ACC112 (cell line): Measurements from ENCODE around the gene SOCS2.

Source experiments
- H2AFZ ChIP-seq: fragments of 200-600 bp; sonication (generic); one replicate; pipeline ENCODE4 v1.6.0; 2017; ENCODE audit warnings: antibody characterized with exemption, low read length; ENCODE audit not compliant: unreplicated experiment
- H3K27ac ChIP-seq: fragments of 200-600 bp; sonication (generic); 2 replicates; pipeline ENCODE4 v1.5.1; 2014; ENCODE audit warnings: low read depth, mild to moderate bottlenecking, antibody characterized with exemption, low read length, moderate library complexity
- H3K27me3 ChIP-seq: fragments of 200-600 bp; sonication (generic); 2 replicates; pipeline ENCODE4 v1.6.1; 2014; ENCODE audit warnings: mild to moderate bottlenecking, antibody characterized with exemption, low read length, moderate library complexity, mixed read lengths; ENCODE audit not compliant: insufficient read depth
- H3K36me3 ChIP-seq: fragments of 200-600 bp; sonication (generic); 2 replicates; pipeline ENCODE4 v1.6.1; 2016; ENCODE audit warnings: mild to moderate bottlenecking, antibody characterized with exemption, low read length, moderate library complexity, mixed read lengths; ENCODE audit not compliant: insufficient read depth
- H3K4me1 ChIP-seq: fragments of 200-600 bp; sonication (generic); one replicate; pipeline ENCODE4 v1.6.1; 2016; ENCODE audit warnings: low read length, mixed read lengths; ENCODE audit not compliant: insufficient read depth, unreplicated experiment, control insufficient read depth
- H3K4me3 ChIP-seq: fragments of 200-600 bp; sonication (generic); 2 replicates; pipeline ENCODE4 v1.5.1; 2014; ENCODE audit warnings: mild to moderate bottlenecking, low read depth, low read length
- H3K79me2 ChIP-seq: fragments of 200-600 bp; sonication (generic); one replicate; pipeline ENCODE4 v1.6.0; 2016; ENCODE audit warnings: low read length; ENCODE audit not compliant: control insufficient read depth, unreplicated experiment, insufficient read depth

SOCS2 gene, protein sequence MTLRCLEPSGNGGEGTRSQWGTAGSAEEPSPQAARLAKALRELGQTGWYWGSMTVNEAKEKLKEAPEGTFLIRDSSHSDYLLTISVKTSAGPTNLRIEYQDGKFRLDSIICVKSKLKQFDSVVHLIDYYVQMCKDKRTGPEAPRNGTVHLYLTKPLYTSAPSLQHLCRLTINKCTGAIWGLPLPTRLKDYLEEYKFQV

DNA sequence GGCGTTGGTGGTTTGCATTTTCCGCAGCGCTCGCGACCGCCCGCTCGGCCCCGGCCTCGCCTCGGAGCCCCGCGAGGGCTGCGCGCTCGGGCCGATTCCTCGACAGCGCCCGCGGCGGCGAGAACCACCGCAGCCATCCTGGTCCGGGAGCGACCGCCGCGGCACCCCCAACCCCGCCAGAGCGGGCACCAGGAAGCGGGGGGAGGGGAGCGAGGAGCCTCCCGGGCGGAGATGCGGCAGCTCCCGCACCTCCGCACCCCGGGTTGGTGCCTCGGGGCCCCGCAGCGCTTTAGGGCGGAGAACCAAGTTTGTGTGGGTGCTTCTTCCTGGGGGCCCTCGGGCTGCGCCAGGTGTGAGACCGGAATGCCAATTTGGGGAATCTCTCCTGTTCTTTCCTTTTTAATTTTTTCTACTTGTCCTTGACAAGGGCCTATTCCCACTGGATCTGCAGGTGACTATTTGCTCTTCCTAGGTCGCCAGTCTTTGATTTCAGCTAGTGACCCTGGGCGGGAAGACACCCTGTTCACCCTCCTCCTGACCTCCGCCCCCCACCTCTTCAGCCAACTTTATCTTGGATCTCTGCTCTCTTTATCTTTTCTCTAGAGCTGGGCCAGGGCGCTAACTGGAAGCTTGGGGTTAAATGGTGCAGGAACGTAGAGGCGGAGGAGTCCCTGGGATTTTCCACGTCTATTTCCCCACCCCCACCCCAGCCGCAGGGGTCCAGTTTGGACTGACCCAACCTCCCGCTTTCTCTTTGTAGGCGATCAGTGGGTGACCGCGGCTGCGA lies at the start of gene SOCS2:
Gene SOCS2, plus strand, starts transcription at position 751 of the 787 bp plus-strand sequence. CDS start 223 bp downstream, outside the sequence.
- no peaks in the 10 kb centered on the region for H3K27me3 ChIP-seq

DNA sequence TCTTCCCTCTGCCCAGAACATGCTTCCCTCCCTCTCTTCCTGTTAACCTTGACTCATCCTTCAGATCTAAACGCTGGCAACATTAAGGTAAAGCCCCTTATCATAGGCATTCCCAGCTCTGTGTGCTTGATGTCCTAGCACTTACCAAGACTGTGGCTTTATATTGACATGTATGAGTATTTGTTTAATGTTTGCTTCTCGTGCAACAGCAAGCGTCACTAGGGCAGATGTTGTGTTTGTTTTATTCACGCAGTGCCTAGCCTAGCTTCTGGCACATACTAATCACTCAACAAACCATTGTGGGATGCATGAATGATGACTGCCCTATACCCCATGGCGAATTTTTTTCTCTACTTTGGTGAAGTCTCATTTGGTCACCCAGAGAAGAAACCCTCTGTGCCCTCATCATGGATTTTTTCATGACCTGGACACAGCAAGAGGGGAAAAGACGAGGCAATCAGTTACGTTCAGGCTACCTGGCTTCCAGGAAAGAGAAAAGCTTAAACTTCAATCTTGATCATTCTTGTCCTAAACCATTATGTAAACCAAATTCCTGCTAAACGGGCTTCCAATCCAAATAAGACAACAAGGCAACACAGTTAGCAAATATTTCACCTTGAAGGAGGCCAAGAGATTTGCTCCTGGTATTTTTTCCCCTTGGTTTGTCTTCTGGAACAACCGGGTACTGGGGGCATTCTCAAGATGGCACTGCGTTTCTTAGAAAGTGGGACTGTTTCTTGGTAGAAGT lies 47.9 kb upstream of the SOCS2 start:
- Histone ChIP-seq H3K27ac (no peak overlapping the region), H3K4me3 (no peak overlapping the region), H3K4me1 (peaks cover 9% of the 10 kb centered on the region), H3K79me2 (no peaks in the 10 kb centered on the region), H3K27me3 (no peaks in the 10 kb centered on the region), H2AFZ (no peak overlapping the region), H3K36me3 (no peaks in the 10 kb centered on the region)

More for the DNA sequence above, at the start of gene SOCS2:
- Histone ChIP-seq H3K4me3 (peak within 1 kb of the TSS; percentile 90), H2AFZ (peak within 1 kb of the TSS; percentile 80), H3K79me2 (no peaks in the 10 kb centered on the region), H3K27ac (no peak within 1 kb of the TSS), H3K36me3 (no peaks in the 10 kb centered on the region), H3K4me1 (no peaks in the 10 kb centered on the region)

DNA sequence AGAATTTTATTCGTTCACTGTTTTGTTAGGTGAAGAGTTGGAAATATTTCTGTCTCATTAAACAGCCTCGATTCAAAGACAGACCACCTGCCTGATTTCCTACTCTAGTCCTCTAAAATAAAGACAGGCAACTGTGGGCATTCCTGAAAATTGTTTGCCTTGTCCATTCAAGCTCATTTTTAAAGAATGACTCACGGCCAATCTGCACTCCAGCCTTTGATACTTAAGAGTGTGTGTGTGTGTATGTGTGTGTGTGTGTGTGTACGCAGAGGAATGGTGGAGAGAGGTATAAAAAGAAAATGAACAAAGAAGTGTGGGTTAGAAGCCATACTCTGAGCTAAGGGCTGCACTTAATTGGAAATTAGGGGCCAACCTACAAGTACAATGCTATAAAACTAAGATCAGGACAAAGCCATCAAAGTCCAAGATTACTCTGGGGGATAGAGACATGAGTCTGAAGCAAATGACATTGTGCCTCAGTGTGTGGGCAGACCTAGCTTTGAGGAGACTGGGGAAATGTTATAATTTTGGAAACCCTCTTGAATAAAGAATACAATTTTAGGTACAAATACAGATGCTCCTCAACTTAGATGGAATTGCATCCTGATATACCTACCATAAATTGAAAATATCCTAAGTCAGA lies 45.6 kb upstream of the SOCS2 start:
- H3K4me3 ChIP-seq: no peak overlapping the region
- no peaks in the 10 kb centered on the region for H3K27me3 ChIP-seq
- H2AFZ ChIP-seq: no peak overlapping the region
- H3K4me1 ChIP-seq: peaks cover 9% of the 10 kb centered on the region
- no peak overlapping the region for H3K27ac ChIP-seq
- no peaks in the 10 kb centered on the region for H3K79me2 ChIP-seq
- H3K36me3 ChIP-seq: no peaks in the 10 kb centered on the region

DNA sequence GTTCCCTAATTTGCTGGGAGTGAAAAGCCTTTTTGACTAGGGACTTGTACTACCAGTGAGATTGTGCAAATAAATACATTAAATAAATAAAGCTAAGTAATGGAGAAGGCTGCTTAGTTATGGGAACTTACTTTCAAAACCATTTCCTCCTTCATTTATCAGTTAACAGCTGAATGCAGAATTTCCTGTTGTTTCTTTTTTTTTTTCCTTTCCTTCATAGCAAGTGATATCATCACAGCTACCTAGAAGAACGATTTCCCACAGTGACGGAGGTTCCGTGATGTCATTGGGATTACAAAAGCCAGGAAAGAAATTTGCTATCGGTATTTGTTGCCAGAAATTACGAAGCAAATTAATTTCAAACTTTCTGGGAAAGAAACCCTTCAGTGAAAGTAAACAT lies 42.1 kb upstream of the SOCS2 start:
- H2AFZ ChIP-seq: no peak overlapping the region
- no peak overlapping the region for H3K4me3 ChIP-seq
- H3K79me2 ChIP-seq: no peaks in the 10 kb centered on the region
- H3K27me3 ChIP-seq: no peaks in the 10 kb centered on the region
- H3K4me1 ChIP-seq: peaks cover 9% of the 10 kb centered on the region
- H3K36me3 ChIP-seq: no peaks in the 10 kb centered on the region
- no peak overlapping the region for H3K27ac ChIP-seq

DNA sequence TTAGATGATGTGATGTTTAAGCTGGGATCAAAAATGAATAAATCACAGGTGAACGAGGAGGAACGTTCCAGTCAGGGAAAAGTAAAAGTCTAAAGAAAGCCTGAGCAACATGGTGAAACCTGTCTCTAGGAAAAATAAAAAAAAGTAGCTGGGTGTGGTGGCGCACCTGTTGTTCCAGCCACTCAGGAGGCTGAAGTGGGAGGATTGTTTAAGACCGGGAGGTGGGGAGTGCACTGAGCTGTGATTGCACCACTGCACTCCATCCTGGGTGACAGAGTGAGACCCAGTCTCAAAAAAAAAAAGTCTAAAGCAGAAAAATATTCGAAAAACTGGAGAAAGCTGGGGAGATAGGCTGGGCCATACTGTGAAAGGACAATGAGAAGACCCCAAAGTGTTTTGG lies 39.2 kb upstream of the SOCS2 start:
- H3K27me3 ChIP-seq: no peaks in the 10 kb centered on the region
- no peak overlapping the region for H3K4me3 ChIP-seq
- no peaks in the 10 kb centered on the region for H3K36me3 ChIP-seq
- H3K79me2 ChIP-seq: no peaks in the 10 kb centered on the region
- H2AFZ ChIP-seq: no peak overlapping the region
- H3K4me1 ChIP-seq: no peaks in the 10 kb centered on the region
- no peak overlapping the region for H3K27ac ChIP-seq

DNA sequence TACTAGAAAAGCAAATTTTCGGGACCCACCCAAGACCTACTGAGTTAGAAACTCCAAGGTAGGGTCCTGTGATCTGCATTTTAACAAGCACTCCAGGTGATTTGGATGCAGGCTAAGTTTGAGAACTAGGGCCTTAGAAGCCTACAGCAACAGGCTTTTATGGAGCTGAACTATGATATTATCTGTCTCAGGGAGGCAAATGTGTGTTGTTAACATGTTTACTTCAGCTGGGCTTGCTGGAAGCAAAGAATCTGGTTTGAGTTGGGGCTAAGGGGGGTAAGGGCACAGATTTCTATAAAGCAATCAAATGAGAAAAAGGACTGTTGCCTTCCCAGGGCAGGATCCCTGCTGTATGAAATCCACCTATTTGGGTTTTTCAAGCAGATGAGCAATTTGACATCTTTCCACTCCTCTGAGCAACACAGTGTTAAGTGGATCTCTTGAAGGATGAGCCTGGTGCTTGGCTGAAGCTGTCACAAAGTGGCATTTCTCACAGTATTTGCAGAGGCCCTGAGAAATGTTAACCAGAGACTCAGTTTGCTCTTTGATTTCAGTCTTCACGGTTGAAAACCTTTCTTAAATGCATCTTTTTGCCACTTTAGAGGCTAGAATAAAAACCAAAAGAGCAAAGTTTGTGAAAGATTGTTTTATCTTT lies 36.2 kb upstream of the SOCS2 start:
- H3K4me3 ChIP-seq: no peak overlapping the region
- no peaks in the 10 kb centered on the region for H3K36me3 ChIP-seq
- no peaks in the 10 kb centered on the region for H3K79me2 ChIP-seq
- no peaks in the 10 kb centered on the region for H3K4me1 ChIP-seq
- no peaks in the 10 kb centered on the region for H3K27me3 ChIP-seq
- H3K27ac ChIP-seq: no peak overlapping the region
- no peak overlapping the region for H2AFZ ChIP-seq

DNA sequence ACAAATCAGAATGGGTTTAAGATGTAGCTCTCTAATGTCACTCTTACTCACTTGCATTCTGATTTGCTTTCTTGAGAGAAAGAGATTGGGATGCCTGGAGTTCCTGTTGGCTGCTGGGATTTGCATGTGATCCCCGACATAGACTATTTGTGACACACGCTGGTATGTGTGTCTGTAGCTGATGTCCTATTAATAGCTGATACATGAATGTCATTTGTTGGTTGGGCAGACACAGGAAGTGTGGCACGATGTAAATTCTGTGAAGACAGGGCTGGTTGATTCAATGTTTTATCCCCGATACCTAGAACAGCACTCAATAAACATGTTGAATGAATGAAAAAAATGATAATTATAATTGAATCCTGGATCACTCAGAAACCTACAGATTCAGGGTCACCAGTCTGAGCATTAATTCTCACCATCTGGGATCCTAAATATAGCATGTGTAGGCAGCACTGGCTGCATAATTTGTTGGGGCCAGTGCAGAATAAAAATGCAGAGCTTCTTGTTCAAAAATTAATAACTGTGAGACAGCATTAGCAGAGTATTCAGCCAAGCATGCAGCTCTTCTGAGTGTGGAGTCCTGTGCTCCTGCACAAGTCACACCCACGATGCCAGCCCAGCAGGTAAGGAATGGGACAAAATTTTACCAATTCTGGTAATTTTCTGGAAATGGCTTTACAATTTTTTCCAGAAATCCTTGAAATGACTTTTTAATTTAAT lies 35.5 kb upstream of the SOCS2 start:
- no peak overlapping the region for H3K4me3 ChIP-seq
- no peaks in the 10 kb centered on the region for H3K36me3 ChIP-seq
- no peak overlapping the region for H2AFZ ChIP-seq
- H3K27me3 ChIP-seq: no peaks in the 10 kb centered on the region
- H3K4me1 ChIP-seq: no peaks in the 10 kb centered on the region
- no peak overlapping the region for H3K27ac ChIP-seq
- H3K79me2 ChIP-seq: no peaks in the 10 kb centered on the region

DNA sequence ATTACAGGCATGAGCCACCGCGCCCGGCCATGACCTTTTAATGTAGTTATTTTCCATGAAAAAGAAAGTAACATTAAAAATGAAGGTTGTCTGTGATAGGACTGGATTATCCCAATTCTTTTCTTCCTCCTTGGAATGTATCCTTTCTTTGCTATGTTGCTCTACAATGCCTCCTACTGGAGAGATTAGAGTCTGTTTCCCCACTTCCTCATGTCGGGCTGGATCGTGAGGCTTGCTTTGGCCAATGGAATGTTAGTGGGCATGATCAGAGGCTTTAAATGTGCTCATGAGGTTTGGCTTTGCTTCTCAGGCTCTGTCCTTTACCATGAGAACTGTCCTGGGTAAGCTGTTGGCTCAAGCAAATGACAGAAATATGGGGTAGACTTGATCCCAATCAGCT lies 34.7 kb upstream of the SOCS2 start:
- Histone ChIP-seq H3K79me2 (no peaks in the 10 kb centered on the region), H2AFZ (no peak overlapping the region), H3K36me3 (no peaks in the 10 kb centered on the region), H3K4me3 (no peak overlapping the region), H3K27ac (no peak overlapping the region), H3K4me1 (no peaks in the 10 kb centered on the region), H3K27me3 (no peaks in the 10 kb centered on the region)

DNA sequence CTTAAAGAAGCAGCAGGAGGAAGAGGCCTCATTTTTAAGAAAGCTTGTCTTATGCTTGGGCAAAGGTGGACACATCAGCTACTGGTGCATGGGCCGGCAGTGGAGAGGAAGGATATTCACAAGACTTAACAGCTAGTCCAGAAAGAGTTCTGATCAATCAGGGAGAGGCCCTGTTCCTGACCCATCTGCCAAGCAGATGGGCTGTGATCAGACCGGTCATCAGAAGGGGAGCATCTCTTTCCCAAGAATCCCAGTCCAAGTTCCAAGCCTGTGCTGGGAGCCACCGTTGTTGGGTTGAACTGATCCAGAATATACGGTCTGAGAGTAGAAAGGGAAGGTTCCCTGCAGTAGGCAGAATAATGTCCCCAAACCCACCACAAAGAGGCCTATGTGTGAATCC lies 32.7 kb upstream of the SOCS2 start:
- H3K36me3 ChIP-seq: no peaks in the 10 kb centered on the region
- H3K27ac ChIP-seq: no peak overlapping the region
- no peak overlapping the region for H2AFZ ChIP-seq
- H3K4me3 ChIP-seq: no peak overlapping the region
- no peaks in the 10 kb centered on the region for H3K79me2 ChIP-seq
- H3K27me3 ChIP-seq: no peaks in the 10 kb centered on the region
- no peaks in the 10 kb centered on the region for H3K4me1 ChIP-seq

DNA sequence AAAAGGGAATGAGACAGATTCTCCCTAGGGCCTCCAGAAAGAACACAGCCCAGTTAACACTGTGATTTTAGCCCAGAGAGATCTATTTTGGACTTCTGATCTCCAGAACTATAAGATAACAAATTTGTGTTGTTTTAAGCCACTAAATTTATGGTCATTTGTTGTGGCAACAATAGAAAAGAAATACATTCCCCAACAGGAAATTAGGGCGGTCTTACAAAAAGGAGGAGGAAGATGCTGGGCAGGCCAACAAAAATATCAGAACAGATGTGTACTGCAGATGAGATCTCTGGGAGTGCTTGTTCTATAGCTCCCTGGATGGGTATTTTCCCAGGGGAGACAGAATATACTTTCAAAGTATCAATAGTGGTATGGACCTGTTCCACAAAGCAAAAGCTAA lies 32.0 kb upstream of the SOCS2 start:
- H3K27me3 ChIP-seq: no peaks in the 10 kb centered on the region
- no peaks in the 10 kb centered on the region for H3K79me2 ChIP-seq
- H3K4me1 ChIP-seq: no peaks in the 10 kb centered on the region
- H2AFZ ChIP-seq: no peak overlapping the region
- H3K4me3 ChIP-seq: no peak overlapping the region
- no peak overlapping the region for H3K27ac ChIP-seq
- no peaks in the 10 kb centered on the region for H3K36me3 ChIP-seq
